ENCODE data around the gene ZFR.

GRCh38 chr5:32473072-32473471 lies 28.5 kb upstream of the ZFR start:
- TF ChIP-seq GABPA (IDR thresholded peaks at IDR 0.05 in 1 of 2, conservative IDR thresholded peaks at IDR 0.05 in 1 of 2) (no peak), CTCF (IDR thresholded peaks at IDR 0.05; ENCODE audit: low read depth, low read length, missing input control) (no peak), ZBTB33 (IDR thresholded peaks at IDR 0.05) (no peak), JUND (IDR thresholded peaks at IDR 0.05) (no peak), REST (IDR thresholded peaks at IDR 0.05) (no peak), ATF3 (IDR thresholded peaks at IDR 0.05) (no peak), TAF1 (conservative IDR thresholded peaks at IDR 0.05) (no peak), RXRA (IDR thresholded peaks at IDR 0.05) (no peak), RAD21 (IDR thresholded peaks at IDR 0.05) (no peak), HNF4A (conservative IDR thresholded peaks at IDR 0.05) (no peak), YY1 (IDR thresholded peaks at IDR 0.05) (no peak), NR2F2 (IDR thresholded peaks at IDR 0.05) (no peak)
